Measurements from ENCODE around the gene CCDC12. TPM values are rescaled to one million over a fixed set of nuclear protein-coding genes. Genes with fewer than 3 reads are reported as not detected.
A peak's percentile ranks its signal among the peaks of the same experiment; 100 is the strongest.

The CCDC12 gene
- total and polyA plus RNA-seq, 2 of the 13 experiments (the other 11 are each of a cell fraction or from before 2014, with no cell fraction given): 30.1 to 49.5 TPM

GRCh38 chr3:46943237-46944187 is 33.0 kb downstream of the CCDC12 start:
- Histone ChIP-seq H3K79me2 (ENCODE audit: insufficient read depth, low read length) (peaks cover 75% of the 10 kb centered on the region), H3K9ac (ENCODE audit: insufficient read depth, low read depth, low read length) (peak overlapping the region; percentile 59), H3K27me3 (ENCODE audit: control insufficient read depth in 1 of 2, insufficient read depth in 2 of 2, low read length in 2 of 2) (no peaks in the 10 kb centered on the region), H3K36me3 (replicated peaks in 1 of 2; ENCODE audit: control insufficient read depth in 1 of 2, insufficient read depth in 2 of 2, low read length in 2 of 2) (peaks cover 6 to 42% of the 10 kb centered on the region in 2 experiments), H3K27ac (ENCODE audit: extremely low read length, insufficient read depth, low read length) (peak overlapping the region; percentile 73), H4K20me1 (ENCODE audit: insufficient read depth, low read length) (peaks cover 25% of the 10 kb centered on the region), H2AFZ (ENCODE audit: low read length) (no peak overlapping the region), H3K9me3 (ENCODE audit: low read length) (no peaks in the 10 kb centered on the region), H3K4me2 (ENCODE audit: low read depth, low read length) (peak overlapping the region; percentile 71), H3K4me1 (ENCODE audit: insufficient read depth, low read length) (peaks cover 100% of the 10 kb centered on the region), H3K4me3 (replicated peaks in 1 of 3; ENCODE audit: insufficient read depth in 1 of 3, low read depth in 2 of 3, low read length in 3 of 3) (peak overlapping the region in 2 of 3 experiments; percentile 1 to 27; a peak in 2 of 6 replicates)
- DNase-seq (ENCODE audit: low spot score) (peak; percentile 94), FAIRE-seq (peak; percentile 98), ATAC-seq (peak; percentile 64)
- ChIA-PET CTCF (ENCODE audit: low intra/inter-chr PET ratio, low total read pairs) (no interaction called here), POLR2A (interaction anchor here (1.1 to 2.1 kb wide), 7 partner anchors 8 to 39 kb away, joined by 4 to 16 read pairs (median 6); partner anchors contain the start of genes CCDC12 and NBEAL2)
- no TSS peak for BruUV-seq (replicated peaks)
- intact Hi-C loops (cut with micrococcal nuclease; ENCODE audit: unreplicated experiment) (loop anchor here (1.0 kb wide), 1 partner anchor 27 kb away; no protein-coding TSS in a partner anchor), in situ Hi-C loops (cut with HindIII; ENCODE audit: extremely low pct_ligation_motif_present, low pct_unique_long_range_greater_than_20kb) (no loop called here)
- 9% methylated on average over 9 of the region's 12 CpGs for WGBS (ENCODE audit: low lambda C conversion rate)
- TF ChIP-seq NR2F2 (IDR thresholded peaks at IDR 0.05; ENCODE audit: borderline replicate concordance, low read depth) (no peak), PRDM10 (CRISPR knock-in tag; IDR thresholded peaks at IDR 0.05; ENCODE audit: low read depth) (0 out of 2 replicates have a peak, but pooled peaks have one; percentile 61), GATAD2A (CRISPR knock-in tag; IDR thresholded peaks at IDR 0.05) (peak; percentile 60; the same call in 1 of the 2 replicates), GATA4 (IDR thresholded peaks at IDR 0.05; ENCODE audit: borderline replicate concordance, low read depth) (peak; percentile 70; the same call in 1 of the 2 replicates), PHF8 (CRISPR knock-in tag; IDR thresholded peaks at IDR 0.05) (peak; percentile 40), BRCA1 (CRISPR knock-in tag; IDR thresholded peaks at IDR 0.05) (no peak), TARDBP (CRISPR knock-in tag; IDR thresholded peaks at IDR 0.05) (peak; percentile 16), ZNF484 (CRISPR knock-in tag; IDR thresholded peaks at IDR 0.05; ENCODE audit: borderline replicate concordance, low read depth) (no peak), ZNF367 (CRISPR knock-in tag; IDR thresholded peaks at IDR 0.05; ENCODE audit: borderline replicate concordance) (no peak), MYC (CRISPR knock-in tag; IDR thresholded peaks at IDR 0.05; ENCODE audit: borderline replicate concordance) (no peak; the same call in 1 of the 2 replicates), NFYC (CRISPR knock-in tag; IDR thresholded peaks at IDR 0.05) (no peak), ZFP36L1 (CRISPR knock-in tag; IDR thresholded peaks at IDR 0.05) (no peak), ZNF18 (CRISPR knock-in tag; IDR thresholded peaks at IDR 0.05; ENCODE audit: insufficient replicate concordance) (no peak), MLX (CRISPR knock-in tag; IDR thresholded peaks at IDR 0.05) (0 out of 2 replicates have a peak, but pooled peaks have one; percentile 30), HNF1B (CRISPR knock-in tag; IDR thresholded peaks at IDR 0.05) (peak; percentile 47)
